ENCODE data around the gene ANKRD44.

ANKRD44 gene

GRCh38 chr2:197052356-197052755 is 258.2 kb downstream of the ANKRD44 start:
- ATAC-seq (ENCODE audit: insufficient read depth, low read depth): peak; percentile 94
- no peaks in the 10 kb centered on the region for H4K20me1 ChIP-seq (ENCODE audit: insufficient read depth, low read length)
- DNase-seq: peak; percentile 34
- H3K36me3 ChIP-seq (ENCODE audit: insufficient read depth, low read length): peaks cover 14% of the 10 kb centered on the region
- no peak overlapping the region for H2AFZ ChIP-seq (ENCODE audit: low read depth, low read length)
- peak overlapping the region; percentile 41 for H3K4me2 ChIP-seq (ENCODE audit: insufficient read depth, low read length)
- H3K79me2 ChIP-seq (ENCODE audit: insufficient read depth, low read length): no peaks in the 10 kb centered on the region
- H3K9me3 ChIP-seq (ENCODE audit: insufficient read depth, low read length, severe bottlenecking): peaks cover 16% of the 10 kb centered on the region
- TF ChIP-seq CTCF (IDR thresholded peaks at IDR 0.05; ENCODE audit: borderline replicate concordance, extremely low read depth, low read length, poor library complexity, severe bottlenecking) (no peak), EZH2 (IDR thresholded peaks at IDR 0.05; ENCODE audit: borderline replicate concordance, low read depth, low read length, severe bottlenecking) (no peak)
- peak overlapping the region; percentile 65 for H3K27ac ChIP-seq (ENCODE audit: low read length)
- H3K9ac ChIP-seq (ENCODE audit: low read depth, low read length): 0 out of 2 replicates have a peak overlapping the region, but pooled peaks have one; percentile 6
- H3K4me1 ChIP-seq (ENCODE audit: insufficient read depth, low read length): peaks cover 28% of the 10 kb centered on the region
- no peak overlapping the region for H3K4me3 ChIP-seq (ENCODE audit: low read depth in 1 of 2, low read length in 2 of 2)
- H3K27me3 ChIP-seq (ENCODE audit: insufficient read depth, low read length, poor library complexity): no peaks in the 10 kb centered on the region

- no peak overlapping the region for H3K9ac ChIP-seq (ENCODE audit: low read depth, low read length)
- H3K27ac ChIP-seq (ENCODE audit: low read length): 0 out of 2 replicates have a peak overlapping the region, but pooled peaks have one; percentile 5
- H4K20me1 ChIP-seq (ENCODE audit: insufficient read depth, low read length): no peaks in the 10 kb centered on the region
- H3K79me2 ChIP-seq (ENCODE audit: insufficient read depth, low read length): no peaks in the 10 kb centered on the region
- H3K4me1 ChIP-seq (ENCODE audit: insufficient read depth, low read length): peaks cover 4% of the 10 kb centered on the region
- DNase-seq (no peak), ATAC-seq (ENCODE audit: insufficient read depth, low read depth) (peak; percentile 53; the same call in 2 of the 3 replicates)
- H3K4me2 ChIP-seq (ENCODE audit: insufficient read depth, low read length): no peak overlapping the region
- H3K4me3 ChIP-seq (ENCODE audit: low read depth in 1 of 2, low read length in 2 of 2): no peak overlapping the region
- H2AFZ ChIP-seq (ENCODE audit: low read depth, low read length): no peak overlapping the region
- TF ChIP-seq EZH2 (IDR thresholded peaks at IDR 0.05; ENCODE audit: borderline replicate concordance, low read depth, low read length, severe bottlenecking) (no peak), CTCF (IDR thresholded peaks at IDR 0.05; ENCODE audit: borderline replicate concordance, extremely low read depth, low read length, poor library complexity, severe bottlenecking) (no peak)
- no peaks in the 10 kb centered on the region for H3K27me3 ChIP-seq (ENCODE audit: insufficient read depth, low read length, poor library complexity)
- H3K9me3 ChIP-seq (ENCODE audit: insufficient read depth, low read length, severe bottlenecking): no peaks in the 10 kb centered on the region
- H3K36me3 ChIP-seq (ENCODE audit: insufficient read depth, low read length): no peaks in the 10 kb centered on the region
These were observed 265.5 kb downstream of the ANKRD44 start for GRCh38 chr2:197045115-197045514.

- H3K4me1 ChIP-seq (ENCODE audit: insufficient read depth, low read length): peaks cover 4% of the 10 kb centered on the region
- H3K4me3 ChIP-seq (ENCODE audit: low read depth in 1 of 2, low read length in 2 of 2): no peak overlapping the region
- no peak overlapping the region for H3K9ac ChIP-seq (ENCODE audit: low read depth, low read length)
- DNase-seq (no peak), ATAC-seq (ENCODE audit: insufficient read depth, low read depth) (no peak)
- H3K9me3 ChIP-seq (ENCODE audit: insufficient read depth, low read length, severe bottlenecking): no peaks in the 10 kb centered on the region
- H3K79me2 ChIP-seq (ENCODE audit: insufficient read depth, low read length): no peaks in the 10 kb centered on the region
- H3K4me2 ChIP-seq (ENCODE audit: insufficient read depth, low read length): no peak overlapping the region
- H3K27ac ChIP-seq (ENCODE audit: low read length): no peak overlapping the region
- H3K27me3 ChIP-seq (ENCODE audit: insufficient read depth, low read length, poor library complexity): no peaks in the 10 kb centered on the region
- H2AFZ ChIP-seq (ENCODE audit: low read depth, low read length): no peak overlapping the region
- no peak for TF ChIP-seq EZH2 (IDR thresholded peaks at IDR 0.05; ENCODE audit: borderline replicate concordance, low read depth, low read length, severe bottlenecking)
- no peaks in the 10 kb centered on the region for H4K20me1 ChIP-seq (ENCODE audit: insufficient read depth, low read length)
- H3K36me3 ChIP-seq (ENCODE audit: insufficient read depth, low read length): no peaks in the 10 kb centered on the region
These were observed 267.8 kb downstream of the ANKRD44 start for GRCh38 chr2:197042739-197043196.

- no peak overlapping the region for H3K4me3 ChIP-seq (ENCODE audit: low read depth in 1 of 2, low read length in 2 of 2)
- H3K27me3 ChIP-seq (ENCODE audit: insufficient read depth, low read length, poor library complexity): no peaks in the 10 kb centered on the region
- peaks cover 6% of the 10 kb centered on the region; the same call in 1 of the 2 replicates for H3K4me1 ChIP-seq (ENCODE audit: insufficient read depth, low read length)
- H3K79me2 ChIP-seq (ENCODE audit: insufficient read depth, low read length): no peaks in the 10 kb centered on the region
- no peaks in the 10 kb centered on the region for H4K20me1 ChIP-seq (ENCODE audit: insufficient read depth, low read length)
- no peak overlapping the region for H3K27ac ChIP-seq (ENCODE audit: low read length)
- TF ChIP-seq CTCF (IDR thresholded peaks at IDR 0.05; ENCODE audit: borderline replicate concordance, extremely low read depth, low read length, poor library complexity, severe bottlenecking) (no peak), EZH2 (IDR thresholded peaks at IDR 0.05; ENCODE audit: borderline replicate concordance, low read depth, low read length, severe bottlenecking) (no peak)
- DNase-seq (no peak), ATAC-seq (ENCODE audit: insufficient read depth, low read depth) (no peak)
- no peaks in the 10 kb centered on the region for H3K9me3 ChIP-seq (ENCODE audit: insufficient read depth, low read length, severe bottlenecking)
- no peak overlapping the region for H3K4me2 ChIP-seq (ENCODE audit: insufficient read depth, low read length)
- H2AFZ ChIP-seq (ENCODE audit: low read depth, low read length): no peak overlapping the region
- H3K9ac ChIP-seq (ENCODE audit: low read depth, low read length): no peak overlapping the region
- H3K36me3 ChIP-seq (ENCODE audit: insufficient read depth, low read length): no peaks in the 10 kb centered on the region
These were observed 272.6 kb downstream of the ANKRD44 start for GRCh38 chr2:197037863-197038398.
